DMS 273 (cell line): ENCODE data around the gene PIK3C3.

ENCODE experiments used
- DNase-seq: peaks from one replicate; lab custom pipeline; 2025; ENCODE audit not compliant: unreplicated experiment; lab: John Stamatoyannopoulos, UW

PIK3C3 gene

DNA sequence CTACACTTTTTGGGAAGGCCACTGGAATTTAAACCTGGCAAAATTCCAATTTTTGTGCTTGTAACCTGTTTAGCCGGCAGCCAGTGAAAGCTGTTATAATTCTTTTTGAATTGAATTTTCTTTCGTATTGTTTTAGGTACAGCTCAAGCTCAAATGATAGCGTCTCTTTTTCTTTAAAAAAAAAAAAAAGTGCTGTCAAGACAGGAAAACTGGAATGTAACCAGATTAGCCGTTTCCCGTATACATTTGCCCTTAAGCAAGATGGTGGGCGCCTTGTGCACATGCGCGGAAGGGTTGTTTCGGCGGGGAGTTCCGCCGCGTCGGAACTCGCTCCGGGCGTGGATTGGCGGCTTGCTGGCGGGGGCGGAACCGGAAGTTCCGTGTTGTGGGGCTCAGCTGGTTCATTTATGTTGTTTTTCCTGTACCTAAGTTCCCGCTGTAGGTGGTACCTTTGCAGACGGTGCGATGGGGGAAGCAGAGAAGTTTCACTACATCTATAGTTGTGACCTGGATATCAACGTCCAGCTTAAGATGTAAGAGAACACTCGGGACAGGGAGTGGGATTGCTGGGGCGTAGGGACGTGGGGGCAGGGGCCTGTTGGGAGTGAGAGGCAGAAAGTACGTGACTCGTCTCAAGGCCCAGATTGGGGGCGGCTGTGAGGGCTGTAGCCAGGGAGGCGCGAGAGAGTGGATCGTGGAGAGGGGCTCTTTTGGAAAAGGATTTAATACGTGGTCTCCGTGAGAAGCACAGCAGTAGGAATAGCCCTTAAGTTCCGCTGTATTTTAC lies at the start of gene PIK3C3:
PIK3C3 (plus strand) TSS at position 408 of the 787 bp plus-strand sequence; CDS start at position 466, 58 bp downstream.
- DNase-seq: peak; percentile 99

DNA sequence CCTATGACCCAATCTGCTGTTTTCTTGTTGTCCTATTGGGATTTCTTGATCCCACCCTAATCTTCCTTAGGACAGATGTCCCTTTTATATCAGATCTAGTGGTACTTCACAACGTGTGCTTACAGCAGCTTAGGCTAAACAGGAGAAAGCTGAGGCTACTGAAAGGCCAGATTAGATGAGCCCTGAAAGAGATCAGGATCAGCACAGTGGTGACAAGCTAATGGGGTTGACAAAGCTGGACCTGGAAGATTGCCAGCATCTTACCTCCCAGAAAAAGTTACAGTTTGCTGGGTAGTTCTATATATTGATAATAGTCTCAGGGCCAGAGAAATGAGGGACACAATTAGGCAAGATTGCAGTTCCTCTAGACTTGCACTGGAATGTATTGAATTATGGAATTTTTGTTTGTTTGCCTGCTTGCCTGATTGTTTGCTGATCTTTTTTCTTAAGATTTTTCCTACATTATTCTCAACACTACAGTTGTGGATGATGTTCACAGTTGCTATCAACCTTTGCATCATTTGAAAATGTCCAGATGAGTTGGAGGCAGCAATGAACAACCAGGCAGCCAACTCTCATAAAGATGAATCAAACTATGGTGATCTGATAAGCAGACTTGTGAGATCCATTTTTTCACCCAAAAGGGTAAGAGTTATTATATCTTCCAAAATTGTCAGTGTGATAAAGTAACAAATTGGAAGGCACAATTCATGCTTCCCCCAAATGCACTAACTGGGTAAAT lies 49.1 kb upstream of the PIK3C3 start:
- DNase-seq: peak; percentile 2

DNA sequence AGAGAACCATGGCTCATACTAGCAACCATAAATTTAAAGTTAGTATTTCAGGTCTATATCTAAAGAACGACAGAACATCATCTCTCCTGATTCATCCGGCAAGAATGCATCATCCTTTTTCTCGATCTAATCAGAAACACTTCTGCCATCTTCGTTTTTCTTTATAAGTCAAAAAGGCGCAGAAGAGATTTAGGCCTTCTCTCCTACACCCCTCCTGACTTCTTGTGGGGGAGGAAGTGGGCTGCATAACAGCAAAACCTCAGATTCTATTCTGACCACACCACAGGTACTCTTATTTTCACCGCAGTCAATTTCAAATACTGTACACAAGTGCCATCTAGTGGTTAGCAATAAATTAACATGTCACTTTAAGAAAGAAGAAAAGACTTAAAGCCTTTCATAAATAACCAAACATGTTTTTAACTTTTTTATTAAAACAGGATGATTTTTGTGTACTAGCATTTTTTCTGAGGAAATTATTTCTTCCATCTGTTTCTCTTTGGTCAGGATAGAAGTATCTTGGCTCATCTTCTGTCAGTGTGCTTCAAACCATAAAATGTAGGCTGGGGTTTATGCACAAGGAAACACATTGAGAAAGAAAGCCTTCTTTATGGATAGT lies 48.4 kb upstream of the PIK3C3 start:
- DNase-seq: peak; percentile 52

GRCh38 chr18:41917181-41917580 lies 37.9 kb upstream of the PIK3C3 start:
- DNase-seq: no peak

- no peak for DNase-seq
These were observed 33.3 kb upstream of the PIK3C3 start for GRCh38 chr18:41921770-41922169.

DNA sequence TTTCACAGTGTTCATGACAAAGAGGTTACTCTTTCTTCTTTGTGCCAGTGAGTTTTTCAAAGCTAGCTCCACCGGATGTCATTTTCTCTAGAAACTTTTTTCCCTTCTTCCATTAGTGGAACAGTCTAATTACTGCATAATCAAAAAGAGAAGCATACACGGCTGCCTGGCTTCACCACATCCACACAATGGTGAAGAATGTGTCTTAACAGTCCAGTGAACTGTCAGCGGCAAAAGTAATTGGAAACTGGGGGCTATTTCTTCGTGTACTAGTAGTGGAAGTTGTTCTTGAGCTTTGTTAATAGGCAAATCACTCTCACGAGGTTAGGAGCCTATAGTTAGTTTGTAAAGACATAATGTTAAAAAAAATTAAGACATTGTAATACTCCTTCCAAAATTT lies 32.9 kb upstream of the PIK3C3 start:
- DNase-seq: no peak

DNA sequence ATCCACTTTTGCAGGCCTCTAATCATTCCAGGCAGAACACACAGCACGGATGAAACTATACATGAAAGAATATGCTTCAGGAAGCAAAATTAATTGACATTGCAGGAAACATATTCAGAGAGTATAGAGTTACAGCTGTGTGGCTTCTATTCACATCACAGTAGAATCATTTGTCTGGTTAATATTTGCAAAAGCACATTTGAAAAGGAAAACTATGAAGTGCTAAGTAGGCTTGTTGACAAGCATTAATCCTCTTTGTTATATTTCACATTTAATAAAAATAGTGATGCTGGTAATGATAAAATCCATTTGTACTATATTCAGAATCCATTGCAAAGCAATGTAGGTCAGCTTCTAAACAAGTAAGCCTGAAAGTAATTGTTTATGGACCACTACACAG lies 32.2 kb upstream of the PIK3C3 start:
- DNase-seq: no peak

GRCh38 chr18:41923446-41923845 lies 31.6 kb upstream of the PIK3C3 start:
- DNase-seq: no peak

DNA sequence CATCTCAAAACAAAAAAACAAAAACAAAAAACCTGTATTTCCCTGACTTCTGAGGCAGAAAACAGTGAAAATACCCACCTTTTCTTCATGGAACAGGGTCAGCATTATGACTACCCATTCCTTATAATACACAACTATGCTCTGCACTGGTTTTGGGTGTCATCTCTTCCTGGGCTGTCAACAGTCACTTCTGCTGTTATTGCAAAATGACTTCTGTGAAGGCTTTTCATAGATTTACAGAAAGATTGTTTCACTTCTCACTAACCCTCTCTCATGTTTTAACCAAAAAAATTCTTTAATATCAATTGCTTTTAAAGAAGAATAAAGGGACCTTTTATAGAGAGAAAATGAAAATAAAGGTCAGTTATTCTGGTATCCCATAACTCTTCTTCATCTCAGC lies 26.5 kb upstream of the PIK3C3 start:
- no peak for DNase-seq

GRCh38 chr18:41932899-41933298 lies 22.1 kb upstream of the PIK3C3 start:
- no peak for DNase-seq

DNA sequence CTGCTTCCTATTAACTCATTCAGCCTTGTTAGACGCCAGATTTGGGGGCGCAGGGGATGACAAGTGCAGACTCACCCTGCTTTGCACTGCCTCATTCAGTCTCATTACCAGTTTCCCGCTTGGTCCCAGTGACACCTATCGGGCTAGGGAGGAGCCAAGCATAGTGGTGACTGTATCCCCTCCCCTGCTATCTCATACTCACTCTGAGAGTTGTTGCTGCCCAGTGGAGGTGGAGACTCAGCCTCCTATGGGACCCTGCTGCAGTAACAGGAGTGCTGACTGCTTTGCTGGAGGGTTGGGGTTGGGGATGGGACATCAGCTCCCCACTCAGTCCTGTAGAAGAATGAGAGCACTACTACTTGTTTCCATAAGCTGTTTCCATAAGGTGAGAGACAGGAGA lies 21.3 kb upstream of the PIK3C3 start:
- no peak for DNase-seq

DNA sequence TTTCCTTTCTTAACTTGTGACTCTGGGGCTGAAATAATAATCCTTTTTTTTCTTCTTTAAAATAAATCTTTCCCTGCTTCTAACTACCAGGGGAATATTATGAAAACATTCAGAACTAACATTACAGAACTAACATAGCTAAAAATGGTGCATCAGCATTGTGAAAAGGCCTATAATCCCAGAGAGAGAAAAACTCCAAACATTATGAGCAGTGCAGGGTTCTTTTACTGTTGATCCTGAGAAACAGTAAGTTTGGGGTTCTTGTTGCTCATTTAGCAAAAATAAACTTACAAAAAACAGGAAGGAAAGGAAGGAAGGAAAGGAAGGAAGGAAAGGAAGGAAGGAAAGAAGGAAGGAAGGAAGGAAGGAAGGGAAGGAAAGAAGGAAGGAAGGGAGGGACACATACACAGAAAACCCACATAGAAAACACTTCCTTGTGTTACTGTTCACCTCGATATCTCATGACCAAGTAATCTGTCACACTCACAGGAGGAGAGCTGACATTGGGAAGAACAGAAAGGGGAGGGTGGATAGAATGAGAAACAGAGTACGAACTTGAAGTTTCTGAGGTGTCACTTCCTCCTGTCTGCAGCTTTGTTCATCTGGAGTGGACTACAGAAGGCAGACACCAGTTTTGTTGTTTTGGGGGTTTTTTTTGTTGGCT lies 18.4 kb upstream of the PIK3C3 start:
- DNase-seq: no peak

GRCh38 chr18:41938445-41938844 lies 16.6 kb upstream of the PIK3C3 start:
- peak; percentile 27 for DNase-seq

DNA sequence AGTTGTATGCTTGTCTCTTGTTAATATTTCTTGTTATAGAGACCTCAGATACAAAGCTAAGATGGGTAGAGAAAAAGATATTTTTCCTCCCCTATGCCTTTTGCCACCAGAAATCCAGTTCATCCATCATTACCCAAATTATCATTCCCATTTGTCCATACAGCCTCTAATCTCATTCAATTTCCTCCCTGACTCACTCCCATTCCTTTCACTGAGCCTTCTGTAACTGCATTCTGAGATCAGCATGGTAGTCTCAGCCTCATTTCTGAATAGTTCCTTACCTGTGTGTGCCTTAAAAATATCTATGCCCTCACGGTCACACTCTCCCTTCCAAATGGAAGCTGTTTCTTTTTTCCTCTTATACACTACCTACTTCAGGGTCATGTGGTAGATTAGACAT lies 15.7 kb upstream of the PIK3C3 start:
- no peak for DNase-seq

DNA sequence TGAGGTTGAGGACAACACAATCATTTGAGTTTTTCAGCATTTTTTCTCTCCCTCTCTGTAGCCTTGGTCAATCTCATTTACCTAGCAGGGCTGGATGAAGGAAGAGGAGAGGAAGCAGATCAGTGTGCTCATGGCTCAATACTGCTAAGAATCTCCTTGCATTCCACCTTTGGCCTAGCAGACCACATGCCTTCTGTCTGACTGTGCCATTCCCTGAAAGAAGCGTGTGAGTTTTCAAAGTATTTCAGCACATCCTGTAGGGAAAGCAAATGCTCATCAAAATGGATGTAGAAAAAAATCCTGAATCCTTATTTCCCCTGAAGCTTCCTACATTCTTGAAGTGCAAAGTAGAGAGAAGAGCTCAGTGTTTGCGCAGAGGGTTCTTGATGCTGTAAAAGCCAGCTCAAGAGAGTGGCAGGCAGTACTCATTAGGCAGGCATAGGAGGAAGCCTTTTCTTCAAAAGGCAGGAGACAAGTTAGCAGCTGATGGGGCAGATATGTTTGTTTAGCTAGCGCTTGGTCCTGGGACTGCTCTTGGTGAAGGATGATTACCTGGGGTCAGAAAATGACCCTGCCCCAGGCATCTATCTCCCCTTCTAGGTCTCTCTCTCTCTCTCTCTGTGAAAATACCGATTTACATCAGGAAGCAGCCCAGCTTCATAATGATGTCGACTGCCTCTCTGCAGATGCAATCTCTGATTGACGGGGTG lies 14.4 kb upstream of the PIK3C3 start:
- no peak for DNase-seq

- no peak for DNase-seq
These were observed 12.8 kb upstream of the PIK3C3 start for GRCh38 chr18:41942254-41942653.

- no peak for DNase-seq
These were observed 6.4 kb upstream of the PIK3C3 start for GRCh38 chr18:41948544-41949110.

GRCh38 chr18:41949206-41949920 lies 5.7 kb upstream of the PIK3C3 start:
- no peak for DNase-seq

DNA sequence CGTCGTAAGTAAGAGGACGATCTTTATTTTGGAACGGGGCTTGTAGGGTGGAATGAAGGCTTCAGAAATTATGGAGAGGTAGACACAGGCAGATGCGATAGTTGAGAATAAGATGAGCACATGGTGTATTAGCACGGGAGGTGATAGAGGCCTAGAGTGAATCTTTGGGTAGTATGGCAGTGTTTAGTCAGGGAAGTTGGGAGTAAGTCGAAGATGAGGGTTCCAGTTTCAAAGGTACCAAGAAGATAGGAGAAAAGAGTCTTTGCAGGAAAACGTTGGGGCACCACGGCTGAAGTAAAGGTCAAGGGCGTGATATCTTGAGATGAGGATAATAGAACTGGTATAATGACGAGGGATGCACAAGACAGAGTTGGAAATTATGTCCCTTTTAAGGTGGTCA lies 654 bp downstream of the PIK3C3 start:
- peak; percentile 44 for DNase-seq

GRCh38 chr18:41959045-41959444 lies 4.0 kb downstream of the PIK3C3 start:
- DNase-seq: no peak
